Measurements from ENCODE around the gene CHN2.

CHN2 gene

GRCh38 chr7:29194594-29195427, at the start of gene CHN2:
Gene CHN2, plus strand, starts transcription at chr7:29194775.
- DNase-seq (ENCODE audit: low spot score) = peak; percentile 75

- DNase-seq (ENCODE audit: low spot score) = no peak
These were observed 49.0 kb upstream of the CHN2 start for GRCh38 chr7:29145553-29146056.

- peak; percentile 46 for DNase-seq (ENCODE audit: low spot score)
These were observed 48.4 kb upstream of the CHN2 start, which contains the start of gene CPVL for GRCh38 chr7:29146057-29146706. Gene CPVL, minus strand, starts transcription at chr7:29146537. Its CDS starts 25,476 bp downstream, at chr7:29121061.

GRCh38 chr7:29146888-29147609, 47.5 kb upstream of the CHN2 start:
- DNase-seq (ENCODE audit: low spot score) = no peak

- DNase-seq (ENCODE audit: low spot score) = no peak
These were observed 46.8 kb upstream of the CHN2 start for GRCh38 chr7:29147821-29148220.

- DNase-seq (ENCODE audit: low spot score) = no peak
These were observed 45.5 kb upstream of the CHN2 start for GRCh38 chr7:29149036-29149435.

- DNase-seq (ENCODE audit: low spot score) = no peak
These were observed 43.7 kb upstream of the CHN2 start for GRCh38 chr7:29150856-29151255.

- no peak for DNase-seq (ENCODE audit: low spot score)
These were observed 40.5 kb upstream of the CHN2 start for GRCh38 chr7:29154076-29154475.

GRCh38 chr7:29156907-29157452, 37.6 kb upstream of the CHN2 start:
- no peak for DNase-seq (ENCODE audit: low spot score)

GRCh38 chr7:29158795-29159423, 35.7 kb upstream of the CHN2 start:
- no peak for DNase-seq (ENCODE audit: low spot score)

GRCh38 chr7:29160080-29160479, 34.5 kb upstream of the CHN2 start:
- DNase-seq (ENCODE audit: low spot score) = no peak

- no peak for DNase-seq (ENCODE audit: low spot score)
These were observed 33.3 kb upstream of the CHN2 start for GRCh38 chr7:29161231-29161630.

GRCh38 chr7:29162577-29162976, 32.0 kb upstream of the CHN2 start:
- DNase-seq (ENCODE audit: low spot score) = no peak

GRCh38 chr7:29163854-29164253, 30.7 kb upstream of the CHN2 start:
- no peak for DNase-seq (ENCODE audit: low spot score)

- no peak for DNase-seq (ENCODE audit: low spot score)
These were observed 26.9 kb upstream of the CHN2 start for GRCh38 chr7:29167721-29168120.

- DNase-seq (ENCODE audit: low spot score) = no peak
These were observed 23.8 kb upstream of the CHN2 start for GRCh38 chr7:29170781-29171180.

- DNase-seq (ENCODE audit: low spot score) = no peak
These were observed 21.1 kb upstream of the CHN2 start for GRCh38 chr7:29173458-29173857.

GRCh38 chr7:29177963-29178600, 16.5 kb upstream of the CHN2 start:
- DNase-seq (ENCODE audit: low spot score) = no peak

- DNase-seq (ENCODE audit: low spot score) = no peak
These were observed 15.5 kb upstream of the CHN2 start for GRCh38 chr7:29179115-29179514.

- DNase-seq (ENCODE audit: low spot score) = no peak
These were observed 10.0 kb upstream of the CHN2 start for GRCh38 chr7:29184599-29184998.

GRCh38 chr7:29185613-29186012, 9.0 kb upstream of the CHN2 start:
- no peak for DNase-seq (ENCODE audit: low spot score)

Data from D341Med (cell line).